Heart right ventricle (tissue), 16 donors: ENCODE measurements around the gene NRGN. TPM values are rescaled to one million over a fixed set of nuclear protein-coding genes. Genes with fewer than 3 reads are reported as not detected.

Experiments
- ATAC-seq, 8 donors: fragments of 200-7000 bp; cut with Tn5 transposase; one replicate each; pipeline ENCODE4 v1.9.1; 2020; ENCODE audit warnings: mild to moderate bottlenecking in 8 of 8, moderate library complexity in 8 of 8, moderate number of reproducible peaks in 1 of 8
- DNase-seq, 2 donors: peaks; one replicate each; pipeline ENCODE4 v3.0.0-alpha.2; 2020
- H3K27ac ChIP-seq, 10 donors: fragments of 200-600 bp; sonication (generic) in 2 of 10; one replicate each; pipeline versions ENCODE4 v1.5.0 to v1.8.0; 2020 to 2022; ENCODE audit warnings: mild to moderate bottlenecking in 3 of 10
- H3K27me3 ChIP-seq, 7 donors: fragments of 200-600 bp; one replicate each; pipeline ENCODE4 v1.8.0; 2021 to 2022; ENCODE audit warnings: mild to moderate bottlenecking in 2 of 7
- H3K36me3 ChIP-seq, 9 donors: fragments of 200-600 bp; sonication (generic) in 1 of 9; one replicate each; pipeline versions ENCODE4 v1.5.0 to v1.8.0; 2020 to 2022; ENCODE audit warnings: mild to moderate bottlenecking in 2 of 9
- H3K4me1 ChIP-seq, 9 donors: fragments of 200-600 bp; sonication (generic) in 1 of 9; one replicate each; pipeline versions ENCODE4 v1.5.0 to v1.8.0; 2020 to 2022; ENCODE audit warnings: mild to moderate bottlenecking in 4 of 9
- H3K4me3 ChIP-seq, 10 donors: fragments of 200-600 bp; sonication (generic) in 2 of 10; one replicate each; pipeline versions ENCODE4 v1.5.0 to v1.8.0; 2020 to 2022; ENCODE audit warnings: mild to moderate bottlenecking in 7 of 10, moderate library complexity in 2 of 10
- H3K9me3 ChIP-seq, 11 donors: fragments of 200-600 bp in 10 of 11; sonication (generic) in 2 of 11; one replicate each; pipeline versions ENCODE4 v1.5.0 to v1.8.0; 2013 to 2022; ENCODE audit warnings: mild to moderate bottlenecking in 2 of 11, control low read depth in 1 of 11, moderate library complexity in 1 of 11
- WGBS, 2 donors: extraction: QIAGEN DNeasy Blood & Tissue Kit; methylation state at CpG; one replicate each; pipeline ENCODE4 v1.1.7; 2013; ENCODE audit warnings: inconsistent platforms in 1 of 2; 5-methylcytosine and 5-hydroxymethylcytosine counted together
- intact Hi-C, 10 donors: fragments of 100-400 bp; cut with DNase I; formaldehyde crosslinking; loops; one replicate each; pipeline versions ENCODE4 v1.11.1 to v1.14.2; 2022
- polyA plus RNA-seq, 2 donors: library from polyadenylated mRNA; stranded (reverse); fragments of 200-250 nt; gene quantifications; one replicate each; pipeline ENCODE4 v1.2.3, GENCODE V29; 2013
- total RNA-seq, 10 donors: library from RNA; stranded (reverse); fragmentation: NEBNext Ultra II Directional in 3 of 10; extraction: Animal tissue kit (Norgen Biotek cat#: 25700) in 3 of 10; gene quantifications; one replicate each; pipeline versions ENCODE4 v1.2.1 to v1.2.4, GENCODE V29; 2021 to 2023
- TF ChIP-seq, protein P1 (sequence below), 9 donors: fragments of 200-600 bp; sonication (generic) in 2 of 9; IDR thresholded peaks; one replicate each; pipeline versions ENCODE4 v1.5.0 to v1.8.0; 2021 to 2022; ENCODE audit warnings: antibody characterized with exemption in 9 of 9, mild to moderate bottlenecking in 5 of 9, moderate library complexity in 1 of 9
- donor health status: Arrhythmogenic right ventricular cardiomyopathy.
- donor health status: ischemic (EF 13 %, LVEDD 7.1; RV severe dilation, severe dysfunction).
- donor health status: healthy with polysubstance abuse.
- donor health status: DM: no; HTN: yes; CAD: no.
- donor health status: DM: no; HTN: no; CAD: no.
- donor health status: ischemic (EF 25% LVEDD 6.9; RV normal size, moderate dysfunction).
- donor health status: ischemic (EF 25% LVEDD 5.7; RV mildly dilated, moderate dysfunction).
- donor health status: healthy.
- donor health status: DM: yes; HTN: yes; CAD: no.
- donor health status: Ischemic cardiomyopathy.
- donor health status: ischemic (EF 35%, LVEDD 5.7; RV mildly dilated, moderate dysfunction).
- donor health status: nonischemic (EF 11% LVEDD 7.7; RV severe dilation, severe dysfunction).
- donor health status: DM: yes; HTN: yes; CAD: no.
- donor health status: PGD.
- donor health status: ischemic (EF 29% LVEDD 5.4; RV normal size, mild dysfunction).
- donor health status: nonischemic (EF 23%, LVEDD 6.1; RV moderate dilation, normal function).

Gene NRGN
- total and polyA plus RNA-seq, 12 donors, result 1.5 to 26.0 (median 5.2) TPM

DNA sequence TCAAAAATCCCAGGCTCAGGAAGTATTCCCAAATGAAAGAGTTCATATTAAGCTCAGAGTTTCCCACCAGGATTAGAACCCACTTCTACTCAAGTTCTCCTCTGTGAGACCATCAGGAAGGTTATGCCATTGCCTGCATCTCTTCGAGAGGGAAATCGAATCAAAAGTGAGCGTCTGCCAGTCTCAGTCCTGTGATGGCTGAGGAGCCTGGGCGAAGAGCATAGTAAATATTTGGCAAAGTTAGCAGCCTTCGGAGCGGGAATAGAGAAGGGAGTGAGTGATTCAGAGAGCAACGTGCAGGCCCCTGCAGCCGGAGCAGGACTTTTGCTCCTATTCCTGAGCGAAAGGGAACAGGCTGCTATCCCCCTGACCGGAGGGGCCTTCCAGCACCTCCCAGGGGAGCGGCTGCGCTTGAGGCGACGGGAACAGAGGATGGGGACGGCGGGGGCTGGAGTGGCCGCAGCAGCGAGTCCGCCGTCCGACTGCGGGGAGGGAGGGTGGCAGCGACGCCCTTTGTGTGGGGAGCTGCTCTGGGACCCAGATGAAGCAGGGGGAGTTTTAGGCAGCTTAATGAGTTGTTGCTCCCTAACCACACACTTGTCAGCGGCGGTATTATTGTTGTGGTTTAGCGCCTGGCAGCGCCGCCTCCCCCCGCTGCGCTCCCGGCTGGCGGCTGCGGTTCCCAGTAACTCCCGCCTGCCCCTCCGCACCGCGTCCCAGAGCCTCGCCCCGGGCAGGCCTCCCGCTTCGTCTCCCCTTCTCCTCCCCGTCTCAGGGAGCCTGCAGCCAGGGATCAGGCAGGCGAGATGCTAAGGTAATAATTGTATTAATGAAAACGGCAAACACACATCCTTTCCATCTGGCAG, 21.7 kb upstream of the NRGN start:
- peak; percentile 49 to 82 (median 68) for ATAC-seq
- WGBS, 2 donors, result 0 to 1% methylated on average over 45 of the region's 45 CpGs
- no peaks in the 10 kb centered on the region for H3K36me3 ChIP-seq
- peak; percentile 32 to 71 for DNase-seq
- peak overlapping the region in 9 of 10 donors; percentile 33 to 56 (median 49) for H3K4me3 ChIP-seq
- H3K27me3 ChIP-seq, result peaks cover 0 to 76% (median 40%) of the 10 kb centered on the region in 7 donors
- intact Hi-C loops, result loop anchor here in 1 of 10 donors (5.0 kb wide), 1 partner anchor 44 kb away; the partner anchor contains the start of gene ESAM
- TF ChIP-seq, protein P1, sequence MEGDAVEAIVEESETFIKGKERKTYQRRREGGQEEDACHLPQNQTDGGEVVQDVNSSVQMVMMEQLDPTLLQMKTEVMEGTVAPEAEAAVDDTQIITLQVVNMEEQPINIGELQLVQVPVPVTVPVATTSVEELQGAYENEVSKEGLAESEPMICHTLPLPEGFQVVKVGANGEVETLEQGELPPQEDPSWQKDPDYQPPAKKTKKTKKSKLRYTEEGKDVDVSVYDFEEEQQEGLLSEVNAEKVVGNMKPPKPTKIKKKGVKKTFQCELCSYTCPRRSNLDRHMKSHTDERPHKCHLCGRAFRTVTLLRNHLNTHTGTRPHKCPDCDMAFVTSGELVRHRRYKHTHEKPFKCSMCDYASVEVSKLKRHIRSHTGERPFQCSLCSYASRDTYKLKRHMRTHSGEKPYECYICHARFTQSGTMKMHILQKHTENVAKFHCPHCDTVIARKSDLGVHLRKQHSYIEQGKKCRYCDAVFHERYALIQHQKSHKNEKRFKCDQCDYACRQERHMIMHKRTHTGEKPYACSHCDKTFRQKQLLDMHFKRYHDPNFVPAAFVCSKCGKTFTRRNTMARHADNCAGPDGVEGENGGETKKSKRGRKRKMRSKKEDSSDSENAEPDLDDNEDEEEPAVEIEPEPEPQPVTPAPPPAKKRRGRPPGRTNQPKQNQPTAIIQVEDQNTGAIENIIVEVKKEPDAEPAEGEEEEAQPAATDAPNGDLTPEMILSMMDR (IDR thresholded peaks at IDR 0.05), result no peak
- H3K4me1 ChIP-seq, result peaks cover 4 to 34% (median 15%) of the 10 kb centered on the region in 9 donors
- no peaks in the 10 kb centered on the region for H3K9me3 ChIP-seq
- peak overlapping the region in 9 of 10 donors; percentile 12 to 68 (median 50) for H3K27ac ChIP-seq

DNA sequence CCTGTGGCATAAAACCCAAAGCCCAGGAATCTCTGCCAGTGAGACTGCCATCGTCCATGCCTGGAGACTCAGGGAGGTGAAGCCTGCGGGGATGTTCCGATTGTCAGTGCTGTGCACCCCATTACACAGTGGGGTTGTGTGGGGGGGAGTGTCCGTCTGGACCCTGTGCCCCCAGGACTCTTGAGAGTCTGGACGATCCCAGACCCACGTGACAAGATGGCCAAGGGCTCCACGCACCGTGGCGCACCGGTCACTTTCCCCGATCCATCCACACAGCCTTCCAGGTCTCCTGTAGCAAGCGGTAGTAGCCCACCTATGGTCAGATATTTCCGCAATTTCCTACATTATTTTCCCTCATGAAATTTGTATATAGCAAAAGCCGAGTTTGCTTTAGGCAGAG, 20.9 kb upstream of the NRGN start:
- Histone ChIP-seq H3K36me3 (no peaks in the 10 kb centered on the region), H3K9me3 (no peaks in the 10 kb centered on the region), H3K4me1 (peaks cover 4 to 34% (median 15%) of the 10 kb centered on the region in 9 donors), H3K4me3 (peak overlapping the region in 2 of 10 donors; percentile 49 to 54), H3K27ac (peak overlapping the region in 3 of 10 donors; percentile 50 to 56 (median 50)), H3K27me3 (peaks cover 0 to 81% (median 46%) of the 10 kb centered on the region in 7 donors)
- DNase-seq, result no peak
- WGBS, 2 donors, result 40 to 52% methylated on average over 14 of the region's 14 CpGs
- TF ChIP-seq, protein P1 (IDR thresholded peaks at IDR 0.05), result no peak
- intact Hi-C loops, result loop anchor here in 1 of 10 donors (5.0 kb wide), 1 partner anchor 44 kb away; the partner anchor contains the start of gene ESAM
- ATAC-seq, result peak in 1 of 8 donors; percentile 34

DNA sequence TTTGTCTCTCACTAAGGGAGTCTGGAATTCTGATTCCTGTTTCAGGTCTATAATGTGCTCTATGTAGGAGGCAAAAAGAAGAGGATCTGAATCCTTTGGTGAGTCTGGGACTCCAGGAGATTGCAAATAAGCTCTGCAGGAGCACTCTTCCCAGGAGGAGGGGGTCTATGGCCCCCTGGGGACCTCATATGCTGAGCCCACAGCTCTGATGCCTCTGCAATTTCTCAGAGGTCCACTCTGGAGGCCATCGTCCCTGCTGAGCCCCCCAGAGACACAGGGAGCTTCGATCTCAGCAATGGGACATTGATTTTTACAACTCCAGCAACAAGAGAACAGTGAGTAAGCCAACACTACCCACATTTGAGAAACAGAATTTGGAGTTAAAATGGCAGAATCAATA, 20.2 kb upstream of the NRGN start:
- no peaks in the 10 kb centered on the region for H3K9me3 ChIP-seq
- no peak overlapping the region for H3K27ac ChIP-seq
- 33 to 37% methylated on average over 2 of the region's 2 CpGs for WGBS, 2 donors
- H3K4me1 ChIP-seq, result peaks cover 4 to 39% (median 15%) of the 10 kb centered on the region in 9 donors
- DNase-seq, result no peak
- ATAC-seq, result no peak
- H3K4me3 ChIP-seq, result no peak overlapping the region
- TF ChIP-seq, protein P1 (IDR thresholded peaks at IDR 0.05), result no peak
- intact Hi-C loops, result loop anchor here in 1 of 10 donors (5.0 kb wide), 1 partner anchor 43 kb away; the partner anchor contains the start of gene ESAM
- peaks cover 0 to 80% (median 53%) of the 10 kb centered on the region in 7 donors for H3K27me3 ChIP-seq
- no peaks in the 10 kb centered on the region for H3K36me3 ChIP-seq

DNA sequence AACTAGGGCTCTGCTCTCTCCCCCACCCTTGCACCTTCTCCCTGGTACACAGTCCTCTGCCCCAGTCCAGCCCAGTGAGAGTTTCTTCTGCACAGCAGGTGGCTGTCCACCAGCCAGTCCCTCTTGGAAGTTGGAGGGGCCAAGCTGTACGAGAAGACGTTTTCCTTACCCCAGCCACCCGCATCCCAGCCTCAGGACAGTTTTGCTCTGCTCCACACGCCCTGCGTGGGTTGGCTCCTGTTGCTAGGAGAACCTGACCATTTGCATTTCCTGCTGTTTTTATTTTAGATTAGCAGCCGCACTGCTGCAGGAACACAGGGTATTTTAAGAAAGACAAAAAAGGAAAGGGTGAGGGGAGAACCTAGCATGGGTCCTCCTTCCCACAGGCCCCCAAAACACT, 17.6 kb upstream of the NRGN start:
- intact Hi-C loops, result loop anchor here in 2 of 10 donors (5.0 kb wide), 2 partner anchors 40 to 45 kb away; no protein-coding TSS in a partner anchor
- ATAC-seq, result no peak
- Histone ChIP-seq H3K4me3 (no peak overlapping the region), H3K36me3 (no peaks in the 10 kb centered on the region), H3K4me1 (peaks cover 5 to 51% (median 26%) of the 10 kb centered on the region in 9 donors), H3K9me3 (no peaks in the 10 kb centered on the region), H3K27me3 (peaks cover 0 to 67% (median 54%) of the 10 kb centered on the region in 7 donors), H3K27ac (no peak overlapping the region)
- no peak for DNase-seq
- TF ChIP-seq, protein P1 (IDR thresholded peaks at IDR 0.05), result no peak
- 20 to 28% methylated on average over 6 of the region's 6 CpGs for WGBS, 2 donors
